Right atrium auricular region (tissue), 2 donors: Measurements from ENCODE around the gene SEMA3G. TPM values are rescaled to one million over a fixed set of nuclear protein-coding genes. Genes with fewer than 3 reads are reported as not detected.
A peak's percentile ranks its signal among the peaks of the same experiment; 100 is the strongest.

Source experiments
- DNase-seq: peaks from one replicate; pipeline ENCODE4 v3.0.0-alpha.2; 2019; ENCODE audit warnings: low spot score
- H3K27ac ChIP-seq, 2 donors: fragments of 200-600 bp; sonication (generic); 1 replicate in 1 of 2; 2 replicates in 1 of 2; pipeline ENCODE4 v1.5.1; 2016 to 2019
- H3K27me3 ChIP-seq, 2 donors: fragments of 200-600 bp; sonication (generic); one replicate each; pipeline versions ENCODE4 v1.5.1 to v1.6.0; 2017 to 2019
- H3K36me3 ChIP-seq: fragments of 200-600 bp; sonication (generic); one replicate; pipeline ENCODE4 v1.5.1; 2016
- H3K4me1 ChIP-seq, 2 donors: fragments of 200-600 bp; sonication (generic); one replicate each; pipeline versions ENCODE4 v1.5.1 to v1.6.0; 2017 to 2019
- H3K4me3 ChIP-seq, 2 donors: fragments of 200-600 bp; sonication (generic); 1 replicate in 1 of 2; 2 replicates in 1 of 2; pipeline ENCODE4 v1.5.1; 2017 to 2019; ENCODE audit warnings: mild to moderate bottlenecking in 1 of 2, moderate library complexity in 1 of 2
- H3K9me3 ChIP-seq, 2 donors: fragments of 200-600 bp; sonication (generic); one replicate each; pipeline ENCODE4 v1.5.1; 2019
- CTCF ChIP-seq, 2 donors: fragments of 200-600 bp; sonication (generic); IDR thresholded peaks; one replicate each; pipeline ENCODE4 v1.5.1; 2019; ENCODE audit warnings: antibody characterized with exemption in 2 of 2
- total RNA-seq, 2 donors: library from RNA; depleted of rRNA; stranded (reverse); fragments of >200 nt; gene quantifications; one replicate each; pipeline ENCODE4 v1.1.0, GENCODE V29; 2016

SEMA3G gene
- 10 to 100 TPM; 11.8 to 12.6 TPM for total RNA-seq

DNA sequence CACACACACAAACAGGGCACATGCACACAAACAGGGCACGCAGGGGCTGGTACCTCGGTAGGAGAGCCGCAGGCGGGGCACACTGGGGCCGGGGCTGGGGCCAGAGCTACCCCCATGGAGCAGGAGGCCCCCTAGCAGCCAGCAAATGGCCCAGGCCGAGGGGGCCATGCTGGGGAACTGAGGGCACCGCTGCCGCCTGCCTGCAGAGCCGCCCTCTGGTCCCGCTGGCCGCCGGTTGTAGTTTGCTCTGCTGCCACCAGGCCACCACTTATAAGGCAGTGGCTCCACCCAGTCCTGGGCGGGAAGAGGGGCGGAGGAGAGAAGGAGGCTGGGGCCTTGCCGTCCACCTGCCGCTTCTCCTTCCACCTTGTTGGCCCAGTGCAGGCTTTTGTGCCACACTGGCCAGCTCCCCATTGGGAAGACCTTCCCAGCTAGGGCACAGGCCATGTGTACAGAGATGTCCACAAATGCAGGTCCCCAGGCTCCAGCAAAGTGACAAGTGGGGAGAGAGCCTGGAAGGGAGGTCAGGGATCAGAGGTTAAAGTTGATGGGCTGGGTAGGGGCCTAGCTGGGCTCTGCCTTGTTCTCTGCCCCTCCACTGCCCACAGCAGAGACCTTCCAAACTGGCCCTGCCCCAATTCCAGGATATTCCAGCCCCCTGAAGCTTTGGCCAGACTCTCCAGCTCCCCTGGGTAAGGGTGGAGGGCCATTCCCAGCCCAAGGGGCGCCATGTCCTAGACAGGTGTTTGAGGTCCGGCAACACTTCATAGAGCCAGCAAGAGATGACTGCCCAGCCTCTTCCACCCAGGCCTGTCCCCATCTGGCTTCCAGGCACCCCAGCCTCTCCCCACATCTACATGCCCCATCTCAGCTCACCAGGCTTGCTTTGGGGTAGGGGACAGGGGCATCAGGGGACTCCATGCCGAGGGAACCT lies at the start of gene SEMA3G:
Gene SEMA3G, minus strand, starts transcription at position 244 of the 934 bp plus-strand sequence. Its CDS starts 76 bp downstream, at position 168.
- no peak for DNase-seq
- Histone ChIP-seq H3K27ac (no peak within 1 kb of the TSS), H3K4me1 (peaks cover 0 to 29% of the 10 kb centered on the region in 2 donors), H3K27me3 (no peaks in the 10 kb centered on the region), H3K9me3 (no peaks in the 10 kb centered on the region), H3K4me3 (peak within 1 kb of the TSS; percentile 20 to 42), H3K36me3 (peaks cover 6% of the 10 kb centered on the region)
- peak; percentile 44 to 67 for TF ChIP-seq CTCF (IDR thresholded peaks at IDR 0.05)

DNA sequence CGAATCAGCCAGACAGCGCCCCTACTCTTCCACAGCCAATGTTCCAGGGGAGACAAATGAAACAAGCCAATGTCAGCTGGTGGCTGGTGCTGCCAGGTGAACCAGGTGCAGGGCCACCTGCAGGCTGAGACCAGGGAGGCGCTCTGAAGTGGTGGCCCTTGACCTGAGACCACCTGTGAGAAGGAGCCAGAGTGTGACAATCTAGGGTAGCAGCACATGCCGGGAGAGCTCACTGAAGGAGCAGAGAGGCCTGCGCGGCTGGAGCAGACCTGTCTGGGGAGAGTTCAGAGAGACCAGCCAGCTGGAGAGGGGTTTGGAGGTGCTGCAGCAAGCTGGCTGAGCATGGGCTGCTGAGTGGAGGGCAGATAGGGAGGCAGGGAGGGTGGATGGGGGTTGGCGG lies 49.5 kb upstream of the SEMA3G start:
- Histone ChIP-seq H3K36me3 (peaks cover 39% of the 10 kb centered on the region), H3K27ac (peak overlapping the region; percentile 63 to 69), H3K4me3 (no peak overlapping the region), H3K4me1 (peaks cover 0 to 66% of the 10 kb centered on the region in 2 donors), H3K27me3 (no peaks in the 10 kb centered on the region), H3K9me3 (no peaks in the 10 kb centered on the region)
- TF ChIP-seq CTCF (IDR thresholded peaks at IDR 0.05), result no peak
- no peak for DNase-seq

DNA sequence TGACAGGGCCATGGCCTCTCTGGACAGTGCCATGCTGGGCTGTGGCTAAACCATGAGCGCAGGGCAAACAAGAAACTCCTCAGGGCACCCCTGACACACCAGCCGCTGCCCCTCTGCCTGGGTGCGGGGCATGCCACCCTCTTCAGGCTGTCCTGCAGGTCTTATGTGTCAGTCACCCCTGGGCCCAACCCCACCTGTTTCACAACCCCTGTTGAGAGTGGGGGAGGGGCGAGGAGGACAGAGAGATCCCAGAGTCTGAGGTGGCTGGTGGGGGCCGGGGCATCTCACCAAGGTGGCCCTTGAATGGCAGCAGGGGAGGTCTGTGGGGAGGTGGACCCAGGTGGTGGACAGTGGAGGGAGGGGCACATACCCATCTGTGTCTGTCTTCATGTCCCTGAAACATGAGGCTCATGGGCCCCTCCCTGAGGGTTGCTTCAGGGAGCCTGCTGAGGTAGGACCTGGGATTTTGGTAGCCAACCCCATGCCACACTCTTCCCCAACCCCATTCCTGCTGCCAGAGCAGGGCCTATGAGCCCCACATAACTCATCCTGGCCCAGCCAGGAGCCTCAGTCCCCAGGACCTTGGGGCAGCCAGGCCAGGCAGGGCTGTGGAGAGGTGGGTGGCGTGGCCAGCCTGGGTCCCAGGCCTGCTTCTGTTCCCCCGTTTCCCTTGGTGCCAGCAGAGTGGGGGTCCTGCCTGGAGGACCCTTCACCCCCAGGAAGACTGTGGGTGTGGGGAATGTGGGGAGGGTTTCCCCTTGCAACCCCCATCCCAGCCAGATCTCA lies 48.5 kb upstream of the SEMA3G start:
- no peak for DNase-seq
- no peaks in the 10 kb centered on the region for H3K27me3 ChIP-seq
- no peaks in the 10 kb centered on the region for H3K9me3 ChIP-seq
- no peak for TF ChIP-seq CTCF (IDR thresholded peaks at IDR 0.05)
- peaks cover 49% of the 10 kb centered on the region for H3K36me3 ChIP-seq
- peaks cover 0 to 71% of the 10 kb centered on the region in 2 donors for H3K4me1 ChIP-seq
- no peak overlapping the region for H3K4me3 ChIP-seq
- no peak overlapping the region for H3K27ac ChIP-seq

DNA sequence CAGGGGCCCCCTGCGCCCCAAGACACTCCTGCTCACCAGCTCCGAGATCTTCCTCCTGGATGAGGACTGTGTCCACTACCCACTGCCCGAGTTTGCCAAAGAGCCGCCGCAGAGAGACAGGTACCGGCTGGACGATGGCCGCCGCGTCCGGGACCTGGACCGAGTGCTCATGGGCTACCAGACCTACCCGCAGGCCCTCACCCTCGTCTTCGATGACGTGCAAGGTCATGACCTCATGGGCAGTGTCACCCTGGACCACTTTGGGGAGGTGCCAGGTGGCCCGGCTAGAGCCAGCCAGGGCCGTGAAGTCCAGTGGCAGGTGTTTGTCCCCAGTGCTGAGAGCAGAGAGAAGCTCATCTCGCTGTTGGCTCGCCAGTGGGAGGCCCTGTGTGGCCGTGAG lies 47.2 kb upstream of the SEMA3G start:
- no peak for TF ChIP-seq CTCF (IDR thresholded peaks at IDR 0.05)
- DNase-seq, result no peak
- Histone ChIP-seq H3K27ac (no peak overlapping the region), H3K27me3 (no peaks in the 10 kb centered on the region), H3K36me3 (peaks cover 61% of the 10 kb centered on the region), H3K4me1 (peaks cover 0 to 71% of the 10 kb centered on the region in 2 donors), H3K4me3 (no peak overlapping the region), H3K9me3 (no peaks in the 10 kb centered on the region)

DNA sequence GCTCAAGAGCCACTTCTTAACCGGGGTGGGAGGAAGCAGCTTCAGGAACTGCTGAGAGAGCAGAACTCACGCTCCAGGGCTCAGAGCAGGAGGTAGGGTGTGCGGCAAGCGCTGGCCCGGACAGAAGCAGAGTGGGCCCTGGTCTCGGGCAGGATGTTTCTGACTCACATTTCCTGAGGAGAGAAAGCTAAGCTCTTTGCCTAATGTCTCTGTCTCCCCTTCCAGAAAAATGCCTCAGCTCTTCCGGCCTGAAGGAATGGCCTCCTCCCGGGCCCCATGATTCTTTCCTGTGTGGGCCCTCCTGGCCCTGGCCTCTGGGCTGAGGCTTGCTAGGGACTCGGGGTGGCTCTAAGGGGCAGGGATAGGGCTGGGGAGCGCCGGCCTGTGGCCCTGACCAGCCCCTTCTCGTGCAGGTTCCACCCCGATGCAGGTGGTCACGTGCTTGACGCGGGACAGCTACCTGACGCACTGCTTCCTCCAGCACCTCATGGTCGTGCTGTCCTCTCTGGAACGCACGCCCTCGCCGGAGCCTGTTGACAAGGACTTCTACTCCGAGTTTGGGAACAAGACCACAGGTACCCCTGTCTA lies 46.1 kb upstream of the SEMA3G start:
- Histone ChIP-seq H3K4me3 (no peak overlapping the region), H3K27ac (peak overlapping the region; percentile 19 to 62), H3K36me3 (peaks cover 71% of the 10 kb centered on the region), H3K9me3 (no peaks in the 10 kb centered on the region), H3K27me3 (no peaks in the 10 kb centered on the region), H3K4me1 (peaks cover 0 to 65% of the 10 kb centered on the region in 2 donors)
- no peak for TF ChIP-seq CTCF (IDR thresholded peaks at IDR 0.05)
- peak; percentile 70 for DNase-seq
